Measurements from ENCODE around the gene PER2.
"Not testable (repeated sequence)": the region's sequence is repeated elsewhere in the genome, so short reads cannot be mapped to it uniquely, and the experiment has no call there.

PER2 gene

DNA sequence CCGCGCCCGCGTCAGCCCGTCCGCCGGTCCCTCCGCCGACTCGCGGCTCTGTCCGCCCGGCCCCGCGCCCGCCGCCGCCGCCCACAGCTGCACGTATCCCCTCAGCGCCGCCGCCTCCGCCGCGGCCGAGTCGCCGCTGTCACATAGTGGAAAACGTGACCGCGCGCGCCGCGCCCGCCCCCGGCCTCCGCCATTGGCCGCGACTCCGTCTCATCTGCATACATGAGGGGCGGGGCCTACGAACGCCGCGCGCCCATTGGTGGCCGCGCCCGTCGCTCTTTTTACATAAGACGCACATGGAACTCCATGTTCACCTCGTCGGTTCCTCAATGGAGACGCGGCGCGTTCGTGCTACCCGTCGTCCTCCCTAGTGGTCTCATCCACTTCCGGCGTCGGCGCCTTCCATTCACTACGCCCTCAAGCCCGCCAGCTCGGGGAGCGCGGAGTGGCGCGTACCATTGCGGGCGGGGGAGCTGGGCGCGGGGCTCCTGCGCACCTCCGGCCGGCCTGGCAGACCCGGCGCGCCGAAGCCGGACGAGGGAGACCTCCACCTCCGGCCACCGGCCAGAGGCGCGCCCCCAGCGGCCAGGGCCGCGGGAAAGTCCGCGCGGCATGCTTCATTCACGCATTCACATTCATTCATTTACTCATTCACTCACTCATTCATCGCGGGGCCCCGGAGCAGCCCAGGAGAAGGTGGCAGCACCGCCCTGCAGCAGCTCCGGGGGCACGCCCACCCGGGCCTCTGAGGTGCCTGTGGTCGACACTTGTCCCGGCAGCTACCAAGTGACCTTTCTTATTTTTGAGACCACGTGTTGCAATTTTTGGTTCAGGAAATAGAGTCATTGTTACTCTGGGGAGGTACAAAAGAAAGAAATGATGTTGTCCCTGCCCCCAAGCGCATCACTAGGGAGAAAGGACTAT is 502 bp upstream of the PER2 start:
- DNase-seq = peak; percentile 98 to 99 (median 99)

DNA sequence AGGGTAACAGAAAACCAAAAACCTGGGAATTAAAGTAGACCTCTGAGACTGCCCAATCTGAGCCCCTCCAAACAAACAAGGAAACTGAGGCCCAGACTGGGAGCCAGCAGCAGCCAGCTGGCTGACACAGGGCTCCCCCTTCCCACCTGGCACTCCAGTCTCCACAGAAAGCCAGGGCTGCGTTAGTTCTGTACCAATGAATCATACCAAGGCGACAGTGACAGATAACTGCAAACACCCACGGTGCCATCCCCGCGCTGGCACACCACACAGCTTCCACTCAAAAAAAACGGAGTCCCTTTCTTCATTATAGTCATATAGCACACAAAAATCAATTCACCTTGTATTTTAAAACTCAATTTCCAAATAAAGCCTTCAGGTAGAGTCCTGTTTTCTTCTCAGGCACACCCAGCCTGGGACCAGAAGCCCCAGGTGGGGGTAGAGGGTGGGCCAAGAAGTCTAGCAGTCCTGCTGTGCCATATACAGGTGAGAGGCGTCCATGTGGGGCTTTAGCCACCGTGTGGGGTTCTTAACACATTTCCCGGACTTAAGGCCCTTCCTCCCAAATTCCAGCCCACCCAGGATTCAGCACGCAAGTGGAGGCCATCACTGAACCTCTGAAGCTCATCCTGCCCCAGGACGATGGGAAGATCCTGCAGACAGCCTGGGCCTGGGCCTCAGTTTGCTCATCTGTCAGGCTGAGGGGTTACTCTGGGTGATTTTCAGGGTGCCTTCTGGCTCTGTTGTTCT is 1.2 kb downstream of the PER2 start:
- peak in 3 of 4 experiments; percentile 7 to 31 (median 31) for DNase-seq

DNA sequence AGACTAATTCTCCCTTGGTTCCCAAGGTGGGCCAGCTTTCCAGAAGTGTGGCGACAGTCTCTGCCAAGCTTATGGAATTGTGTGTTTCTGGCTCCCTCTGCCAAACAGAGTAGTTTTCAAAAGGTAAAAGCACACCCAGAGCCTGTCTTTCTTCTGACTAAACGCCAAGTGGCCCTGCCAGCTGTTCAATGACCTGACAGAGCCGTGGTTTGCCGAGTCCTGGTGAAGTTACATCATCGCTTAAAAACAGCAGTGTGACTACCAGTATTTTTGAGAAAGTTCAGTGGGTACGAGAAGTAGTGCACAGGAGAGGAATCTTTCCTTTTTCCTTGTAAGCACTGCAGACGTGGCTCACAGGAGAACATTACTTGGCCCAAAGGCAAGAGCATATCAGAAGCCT is 1.9 kb downstream of the PER2 start:
- peak; percentile 9 to 36 (median 14) for DNase-seq

DNA sequence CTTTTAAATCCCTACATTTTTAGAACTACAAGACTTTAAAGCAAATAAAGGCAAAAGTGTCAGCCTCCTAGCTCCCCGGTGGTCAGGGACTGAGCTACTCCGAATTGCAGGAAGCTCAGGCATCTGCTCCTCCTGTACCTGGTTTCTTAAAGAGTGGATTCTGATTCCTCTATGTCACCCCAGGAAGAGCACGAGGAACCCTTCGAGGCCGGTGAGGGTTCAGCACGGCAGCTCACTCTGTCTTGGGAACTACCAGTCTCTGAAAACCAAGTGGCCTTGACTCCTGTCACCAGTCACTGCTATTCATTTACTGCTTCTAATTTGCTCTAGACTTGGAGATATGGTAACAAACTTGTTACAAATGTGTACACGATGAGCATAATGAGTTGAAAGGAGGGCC is 2.3 kb downstream of the PER2 start:
- DNase-seq = no peak

DNA sequence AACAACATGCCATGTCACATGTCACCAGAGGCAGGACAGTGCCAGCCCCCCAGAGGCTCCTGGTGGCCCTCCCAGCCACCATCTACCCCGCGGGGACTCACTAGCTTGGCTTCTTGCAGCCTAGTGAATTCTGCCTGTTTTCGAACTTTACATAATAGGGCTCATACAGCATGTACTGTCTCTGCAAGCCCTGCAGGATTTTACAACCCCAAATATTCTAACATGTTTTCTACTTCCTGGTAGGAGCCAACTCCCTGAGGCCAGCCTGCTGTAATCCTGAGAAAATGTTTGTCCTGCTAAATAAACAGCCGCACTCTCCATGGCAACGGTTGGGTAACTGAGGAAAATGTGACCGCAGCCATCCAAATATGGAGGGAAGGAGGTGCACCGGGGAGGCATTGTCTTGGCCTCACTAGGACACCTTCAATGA is 2.7 kb downstream of the PER2 start:
- peak in 2 of 4 experiments; percentile 10 to 22 for DNase-seq

DNA sequence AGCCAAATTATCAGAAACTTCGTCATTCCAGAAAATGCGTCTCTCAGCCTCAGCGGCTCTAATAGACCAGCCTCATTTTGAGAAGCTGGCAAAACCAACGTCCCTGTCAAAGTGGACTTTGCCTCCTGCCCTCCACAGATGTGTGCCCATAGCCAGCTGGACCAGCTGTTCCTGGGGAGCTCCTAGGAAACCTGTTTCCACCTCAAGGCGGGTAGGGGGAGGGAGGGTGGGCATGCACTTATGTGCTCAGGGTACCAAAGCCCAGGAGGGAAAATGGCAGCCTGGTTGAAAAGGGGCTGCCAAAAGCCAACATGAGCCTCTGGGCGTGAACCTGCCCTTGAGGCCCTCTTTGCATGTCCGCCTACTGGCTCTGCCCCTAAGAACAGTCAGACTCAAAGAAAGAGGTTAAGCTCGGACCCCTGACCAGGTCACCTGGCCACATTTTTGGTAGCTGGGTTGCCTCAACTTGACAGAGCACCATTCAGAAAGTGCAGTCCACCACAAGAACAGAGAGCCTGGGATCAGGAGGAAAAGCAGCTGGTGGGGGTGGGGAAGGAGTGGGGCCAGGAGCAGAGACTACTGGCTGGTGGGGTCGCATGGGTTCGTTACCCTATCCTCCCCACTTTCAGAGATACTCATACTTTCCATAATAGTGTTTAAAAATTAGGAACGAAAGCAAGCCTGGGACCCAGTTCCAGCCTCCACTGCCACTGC is 3.5 kb downstream of the PER2 start:
- DNase-seq = no peak

DNA sequence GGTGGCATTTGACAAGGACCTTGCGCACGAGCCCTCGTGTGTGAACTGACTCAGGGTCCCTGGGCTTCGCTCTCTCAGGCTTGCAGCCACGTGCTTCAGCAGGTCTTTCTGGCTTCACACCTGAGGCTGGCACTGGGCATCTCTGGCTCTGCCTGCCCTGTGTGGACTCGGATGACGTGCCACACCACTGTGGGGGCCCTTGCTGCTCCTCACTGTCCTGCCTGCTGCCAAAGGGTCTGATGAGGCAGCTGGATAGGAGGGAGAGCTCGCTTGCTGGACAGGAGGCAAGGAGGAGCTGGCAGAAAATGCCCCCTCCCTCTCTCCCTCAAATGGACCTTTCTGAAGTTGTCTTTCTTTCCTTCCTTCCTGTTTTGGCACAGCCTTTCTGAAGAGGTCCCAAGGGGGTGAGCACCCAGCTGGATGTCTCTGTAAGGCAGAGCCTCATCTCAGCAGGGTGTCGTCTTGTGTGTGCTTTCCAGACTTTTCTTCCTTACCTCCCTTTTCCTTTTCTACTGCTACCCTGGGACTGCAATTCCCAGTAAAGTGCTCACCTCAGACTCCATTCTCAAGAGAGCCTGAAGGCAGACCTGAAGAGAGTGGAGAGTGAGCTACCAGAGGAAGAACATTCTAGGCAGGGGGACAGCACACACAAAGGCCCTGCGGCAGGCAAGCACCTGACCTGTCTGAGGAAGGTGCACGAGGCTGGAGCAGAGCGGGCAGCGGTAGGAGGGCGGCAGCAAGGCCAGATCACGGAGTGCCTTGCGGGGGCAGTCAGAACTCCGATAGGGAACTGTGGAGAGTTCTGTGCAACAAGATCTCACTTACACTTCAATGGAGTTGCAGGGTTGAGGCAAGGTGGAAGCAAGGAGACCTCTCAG is 5.3 kb downstream of the PER2 start:
- DNase-seq = no peak

DNA sequence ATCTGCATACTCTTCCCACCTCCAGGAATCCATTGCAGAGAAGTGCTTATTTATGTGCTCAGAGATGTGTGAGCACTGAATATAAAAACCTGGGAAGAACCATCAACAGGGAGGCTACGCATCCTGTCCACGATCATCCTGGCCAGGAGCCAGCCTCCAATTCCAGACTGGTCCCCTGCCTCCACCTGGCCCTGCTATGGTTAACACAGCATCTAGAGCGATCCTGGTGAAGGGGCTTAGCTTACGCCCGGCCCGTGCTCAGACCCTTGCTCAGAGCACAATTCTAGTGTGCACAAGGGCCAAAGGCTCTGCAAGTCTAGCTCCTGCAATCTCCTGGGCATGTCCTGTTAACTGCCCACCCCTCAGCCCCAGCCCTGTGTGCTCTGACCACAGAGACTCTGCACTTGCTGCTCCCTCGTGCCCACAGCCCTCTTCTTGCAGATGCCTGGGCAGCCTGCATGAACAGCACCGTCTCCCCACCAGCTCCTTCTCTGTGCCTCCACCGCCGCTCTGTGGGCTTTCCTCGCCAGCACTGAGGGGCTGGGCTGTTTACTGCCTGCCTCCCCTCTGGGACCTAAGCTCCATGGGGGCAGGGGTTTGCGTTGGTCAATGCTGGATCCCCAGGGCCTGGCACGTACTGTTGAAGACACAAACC is 6.5 kb downstream of the PER2 start:
- no peak for DNase-seq

DNA sequence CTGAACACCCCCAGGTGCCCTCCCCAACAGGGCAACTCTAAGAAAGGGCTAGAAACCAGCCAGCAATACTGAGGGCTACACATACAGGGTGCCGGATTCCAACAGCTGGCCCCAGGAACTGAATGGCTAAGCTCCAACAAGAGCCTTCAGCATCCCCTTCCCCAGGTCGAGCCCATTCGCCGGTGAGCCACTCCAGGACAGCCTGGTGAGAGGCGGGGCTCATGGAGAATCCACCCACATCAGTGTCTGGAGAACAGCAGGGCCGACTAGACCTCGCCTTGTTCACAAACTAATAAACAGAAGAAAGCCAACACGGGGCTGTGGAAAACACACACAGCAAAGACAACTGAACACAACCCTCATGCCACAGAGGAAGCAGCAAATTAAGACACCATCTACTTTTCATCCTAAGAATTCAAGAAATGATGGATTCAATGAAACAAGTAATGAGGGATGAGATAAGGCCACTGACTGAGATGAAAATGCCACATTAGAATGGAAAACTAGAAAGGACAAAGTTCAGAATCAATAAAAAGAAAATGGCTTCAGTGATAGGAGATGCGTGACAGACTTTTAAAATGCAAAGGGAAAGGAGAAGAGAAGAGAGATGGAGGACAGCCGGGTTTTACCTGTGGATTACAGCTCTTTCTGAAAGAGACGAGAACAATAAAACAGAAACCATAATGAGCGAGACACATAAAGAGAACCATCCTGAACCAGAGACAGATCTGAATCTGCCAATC is 8.2 kb downstream of the PER2 start:
- no peak for DNase-seq

DNA sequence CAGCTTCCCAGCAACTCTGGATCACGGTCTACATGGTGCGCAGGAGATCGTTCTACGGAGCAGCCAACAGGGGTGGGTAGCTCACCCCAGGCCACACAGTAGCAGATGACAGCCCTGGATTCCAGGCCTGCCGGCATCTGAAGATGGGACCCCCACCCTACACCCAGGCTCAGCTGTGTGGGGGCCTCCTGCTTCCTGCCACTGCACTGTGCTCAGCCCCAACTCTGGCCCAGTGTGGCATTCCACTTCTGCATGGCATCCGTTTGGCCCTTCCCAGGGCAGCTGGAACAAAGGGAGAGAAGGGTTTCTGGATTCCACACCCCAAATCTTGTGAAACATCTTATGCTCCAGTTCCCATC is 9.1 kb downstream of the PER2 start:
- DNase-seq = no peak

DNA sequence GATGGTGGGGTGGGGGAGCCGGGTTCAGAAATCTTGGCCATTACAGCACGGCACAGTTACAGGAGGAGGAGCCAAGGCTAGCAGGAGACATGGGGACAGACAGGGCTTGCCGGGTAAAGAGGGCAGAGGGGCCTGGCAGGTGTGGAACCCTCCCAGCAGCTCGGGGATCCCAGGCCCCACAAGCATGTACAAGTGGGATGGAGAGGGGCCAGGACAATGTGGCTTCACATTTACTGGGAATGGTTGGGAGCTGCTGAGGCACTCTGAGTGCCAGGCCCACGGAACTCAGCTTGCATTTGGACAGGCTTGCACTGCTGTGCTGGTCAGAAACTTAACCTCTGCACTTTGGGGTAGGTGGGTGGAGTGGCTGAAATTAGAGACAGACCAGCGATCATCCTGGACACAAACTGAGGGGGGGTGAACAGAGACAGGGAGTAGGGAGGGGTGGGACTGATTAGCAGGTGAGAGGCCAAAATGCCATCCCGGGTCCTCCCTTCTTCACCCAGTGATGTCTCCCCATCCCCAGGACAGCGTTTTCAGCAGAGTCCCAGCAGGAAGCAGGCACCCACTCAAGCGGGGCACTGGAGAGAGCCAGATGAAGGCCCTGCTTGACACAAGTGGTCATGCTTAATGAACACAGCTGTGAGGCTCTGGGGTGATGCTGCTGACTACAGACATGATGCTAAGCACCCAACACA is 9.6 kb downstream of the PER2 start:
- DNase-seq = no peak

DNA sequence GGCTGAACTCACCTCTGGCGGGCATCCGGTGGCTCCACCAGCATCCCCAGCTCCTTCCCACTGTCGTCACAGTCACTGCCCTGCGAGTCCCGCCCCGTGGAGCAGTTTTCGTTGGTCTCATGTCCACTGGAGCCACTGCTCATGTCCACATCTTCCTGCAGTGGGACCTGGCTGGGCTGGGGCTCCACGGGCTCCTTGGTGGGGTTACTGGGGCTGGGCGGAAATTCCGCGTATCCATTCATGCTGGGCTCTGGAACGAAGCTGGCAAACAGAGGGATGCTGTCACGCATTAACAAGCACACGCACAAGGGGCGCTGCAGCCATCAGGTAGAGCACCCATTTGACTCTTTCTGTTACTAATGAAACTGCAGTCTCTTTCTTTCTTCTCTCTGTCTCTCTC is 10.7 kb downstream of the PER2 start:
- no peak for DNase-seq

DNA sequence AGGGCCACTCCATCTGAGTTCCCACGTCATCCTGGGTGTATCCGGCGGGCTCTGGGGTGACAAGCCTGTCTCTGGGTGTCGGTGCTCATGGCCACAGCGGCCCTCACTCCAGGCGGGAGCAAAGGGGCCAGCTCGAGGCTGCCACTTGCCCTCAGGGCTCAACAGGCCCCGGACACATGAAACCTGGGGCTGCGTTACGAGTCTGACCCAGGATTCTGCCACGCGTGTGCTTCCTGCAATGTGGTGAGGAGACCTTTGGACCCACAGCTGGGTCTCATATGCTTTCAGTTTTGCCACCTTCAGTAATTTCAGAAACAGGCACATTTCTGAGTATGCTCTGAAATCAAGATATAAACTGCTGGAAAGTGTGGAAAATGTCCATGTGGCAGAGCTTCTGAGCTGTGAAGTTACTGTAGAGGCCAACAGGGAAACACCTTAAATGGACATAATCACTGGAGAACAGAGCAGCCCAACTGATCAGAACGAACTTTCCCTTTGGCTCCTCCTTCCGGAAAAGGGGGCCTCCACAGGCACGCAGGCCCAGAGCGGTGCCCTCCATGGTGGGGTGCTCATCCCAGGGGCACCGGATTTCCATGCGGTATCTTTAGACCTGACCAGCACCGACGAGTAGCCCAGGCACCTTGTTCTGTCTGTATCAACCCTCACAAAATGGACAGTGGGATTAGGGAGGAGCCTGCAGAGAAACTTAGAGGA is 14.1 kb downstream of the PER2 start:
- no peak for DNase-seq

DNA sequence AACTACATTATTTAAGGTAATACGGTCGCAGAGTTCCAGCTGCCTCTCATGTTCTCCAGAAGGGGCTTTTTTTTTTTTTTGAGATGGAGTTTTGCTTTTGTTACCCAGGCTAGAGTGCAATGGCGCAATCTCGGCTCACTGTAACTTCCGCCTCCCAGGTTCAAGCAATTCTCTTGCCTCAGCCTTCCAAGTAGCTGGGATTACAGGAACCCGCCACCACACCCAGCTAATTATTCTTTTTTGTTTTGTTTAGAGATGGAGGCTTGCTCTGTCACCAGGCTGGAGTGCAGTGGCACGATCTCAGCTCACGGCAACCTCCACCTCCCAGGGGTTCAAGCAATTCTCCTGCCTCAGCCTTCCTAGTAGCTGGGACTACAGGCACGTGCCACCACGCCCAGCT is 15.0 kb downstream of the PER2 start:
- peak in 3 of 4 experiments; percentile 12 to 26 (median 20) for DNase-seq

DNA sequence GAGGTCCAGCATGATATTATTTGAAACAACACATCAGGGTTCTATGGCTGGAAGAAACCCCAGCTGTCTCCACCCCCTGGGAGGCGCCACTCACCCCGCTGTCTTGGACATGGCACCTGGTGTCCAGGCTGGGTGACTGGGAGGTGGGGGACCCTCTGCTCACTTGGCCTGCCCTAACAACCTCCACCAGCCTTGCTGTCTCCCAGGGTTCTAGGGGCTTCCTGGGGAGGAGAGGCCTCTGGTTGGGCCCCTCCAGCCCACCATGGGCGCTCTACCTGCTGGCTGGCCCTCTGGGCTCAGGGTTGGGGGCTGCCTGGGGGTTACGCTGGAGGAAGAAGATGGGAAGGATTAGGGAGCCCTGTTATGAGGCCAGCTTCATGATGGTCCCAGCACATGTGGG is 16.3 kb downstream of the PER2 start:
- DNase-seq = no peak

DNA sequence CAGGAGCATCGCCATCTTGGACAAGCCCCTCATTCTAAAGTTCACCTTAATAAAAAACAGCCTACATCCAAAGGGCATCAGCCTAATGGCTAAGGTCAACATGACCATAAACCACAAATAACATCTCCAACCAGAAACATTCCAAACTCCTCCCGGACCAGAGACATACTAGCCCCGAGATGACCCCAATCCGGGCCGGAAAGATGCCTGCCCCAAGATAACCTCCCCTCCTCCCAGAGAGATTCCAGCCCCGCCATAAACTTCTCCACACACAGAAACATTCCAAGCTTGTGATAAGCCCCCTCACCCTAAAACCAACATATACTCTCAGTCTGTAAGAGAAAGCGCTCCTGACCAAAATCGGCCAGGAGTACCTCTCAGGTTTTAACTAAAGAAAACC is 16.7 kb downstream of the PER2 start:
- DNase-seq = not testable (repeated sequence)

DNA sequence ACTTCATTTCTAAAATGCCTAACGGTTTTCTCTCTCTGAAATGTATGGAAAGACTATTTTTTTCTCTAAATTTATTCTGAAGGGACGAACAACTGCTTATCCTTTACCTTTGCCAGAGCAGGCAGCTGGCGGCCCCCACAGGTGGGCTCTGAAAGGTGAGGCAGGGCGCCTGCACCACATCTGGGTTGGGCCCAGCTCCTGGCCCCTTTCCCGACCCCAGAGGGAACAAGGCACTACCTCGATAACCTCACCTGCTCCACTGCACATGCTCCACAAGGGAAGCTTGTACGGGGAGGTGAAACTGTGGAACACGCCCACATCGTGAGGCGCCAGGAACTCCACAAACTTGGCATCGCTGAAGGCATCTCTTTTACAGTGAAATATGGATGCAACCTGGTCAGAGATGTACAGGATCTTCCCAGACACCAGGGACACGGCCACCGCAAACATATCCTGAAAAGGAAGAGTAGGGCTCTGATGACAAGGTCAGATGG is 17.3 kb downstream of the PER2 start:
- DNase-seq = no peak

DNA sequence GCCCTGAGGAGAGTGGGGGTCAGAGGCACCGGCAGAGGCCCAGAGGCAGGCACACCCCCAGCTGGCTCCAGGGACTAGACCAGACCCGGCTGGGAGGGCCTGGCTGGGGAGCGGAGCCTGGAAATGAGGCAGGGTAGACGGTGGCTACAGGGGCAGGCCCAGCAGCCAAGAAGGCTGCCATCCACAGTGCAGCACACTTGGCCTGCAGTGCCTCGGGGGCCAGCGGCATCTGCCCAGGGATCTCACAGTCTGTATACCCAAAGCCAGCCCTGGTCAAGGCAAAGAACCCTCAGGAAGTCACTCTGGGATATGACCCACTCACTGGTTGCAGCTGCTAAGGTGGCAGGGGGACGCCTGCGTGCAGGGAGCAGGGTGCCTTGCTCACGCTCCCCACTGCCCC is 17.8 kb downstream of the PER2 start:
- DNase-seq = no peak

DNA sequence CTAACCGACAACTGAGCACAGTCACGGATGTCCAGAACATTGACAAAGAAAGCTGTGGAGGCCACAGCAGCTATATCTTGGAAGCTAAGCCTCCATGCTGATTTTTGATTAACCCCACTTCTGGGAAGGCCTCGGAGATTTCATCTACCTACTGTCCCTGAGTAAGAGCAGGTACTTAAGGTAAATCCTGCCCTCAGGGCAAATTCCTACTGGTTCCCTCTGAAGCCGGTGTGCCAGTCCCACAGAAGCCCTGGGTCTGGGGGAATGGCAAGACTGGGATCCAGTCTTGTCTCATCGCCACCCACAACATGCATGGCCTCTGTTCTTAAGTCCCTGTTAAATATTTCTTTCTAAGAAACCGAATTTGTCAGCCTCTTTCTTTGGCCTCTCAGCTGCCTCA is 18.7 kb downstream of the PER2 start:
- DNase-seq = no peak
